H1 (cell line): ENCODE data around the gene GRAMD4. TPM values are rescaled to one million over a fixed set of nuclear protein-coding genes. Genes with fewer than 3 reads are reported as not detected.

ENCODE experiments used
- CTCF ChIA-PET: fragments of 300-600 bp; sonication (Branson Sonifier 250); formaldehyde crosslinking; loops from one replicate; lab custom pipeline; 2021; ENCODE audit not compliant: partially characterized antibody; lab: Charles Lee
- POLR2A ChIA-PET: fragments of 300-600 bp; sonication (Branson Sonifier 250); formaldehyde crosslinking; loops from one replicate; lab custom pipeline; 2021; ENCODE audit warnings: inconsistent platforms; ENCODE audit not compliant: partially characterized antibody; lab: Charles Lee
- DNase-seq, 2 experiments: peaks; one replicate each; pipeline versions ENCODE4 v3.0.0 to v3.0.0-alpha.2; 2010 to 2022; ENCODE audit warnings: low spot score in 2 of 2, low read depth in 1 of 2, mixed read lengths in 1 of 2
- FAIRE-seq: peaks from 2 replicates; lab custom pipeline; 2011; peaks lifted over from hg19 to GRCh38; lab: Jason Lieb, UNC
- H2AFZ ChIP-seq: 2 replicates; pipeline ENCODE4 v1.8.1; 2012; ENCODE audit warnings: low read length, inconsistent platforms
- H2AK5ac ChIP-seq: 2 replicates; pipeline ENCODE4 v1.6.1; 2013; ENCODE audit warnings: low read depth, low read length
- H2BK120ac ChIP-seq: replicated peaks from 2 replicates; pipeline ENCODE3; 2013; ENCODE audit warnings: low read depth, low read length, inconsistent platforms
- H2BK12ac ChIP-seq: 2 replicates; pipeline ENCODE4 v1.6.1; 2013; ENCODE audit warnings: low read depth, low read length
- H2BK15ac ChIP-seq: 2 replicates; pipeline ENCODE4 v1.6.1; 2013; ENCODE audit warnings: low read length
- H2BK20ac ChIP-seq: 2 replicates; pipeline ENCODE4 v1.6.1; 2013; ENCODE audit warnings: low read length
- H2BK5ac ChIP-seq: 2 replicates; pipeline ENCODE4 v1.6.1; 2013; ENCODE audit warnings: low read depth, low read length
- H3K14ac ChIP-seq: 2 replicates; pipeline ENCODE4 v1.6.1; 2013; ENCODE audit warnings: inconsistent platforms; ENCODE audit not compliant: insufficient read length
- H3K18ac ChIP-seq: 2 replicates; pipeline ENCODE4 v1.6.1; 2013; ENCODE audit warnings: low read length; ENCODE audit errors: extremely low read depth
- H3K23ac ChIP-seq: 2 replicates; pipeline ENCODE4 v1.6.1; 2013; ENCODE audit warnings: inconsistent platforms; ENCODE audit not compliant: insufficient read length
- H3K23me2 ChIP-seq: 2 replicates; pipeline ENCODE4 v1.6.1; 2013; ENCODE audit warnings: low read depth, low read length
- H3K27ac ChIP-seq: 2 replicates; pipeline ENCODE4 v1.6.1; 2011; ENCODE audit warnings: low read depth, low read length, inconsistent platforms
- H3K27me3 ChIP-seq, 4 experiments: replicated peaks in 1 of 4; 1 replicate in 1 of 4; 2 replicates in 3 of 4; pipeline versions ENCODE4 v1.6.1 to v1.8.1; 2011 to 2013; ENCODE audit warnings: low read length in 3 of 4, mild to moderate bottlenecking in 3 of 4, inconsistent platforms in 2 of 4, mixed read lengths in 2 of 4, moderate library complexity in 1 of 4; ENCODE audit not compliant: control insufficient read depth in 3 of 4, insufficient read depth in 3 of 4; ENCODE audit errors: extremely low read depth in 1 of 4
- H3K36me3 ChIP-seq, 4 experiments: 2 replicates each; pipeline versions ENCODE4 v1.6.1 to v1.8.1; 2011 to 2013; ENCODE audit warnings: mild to moderate bottlenecking in 4 of 4, low read length in 3 of 4, moderate library complexity in 2 of 4, control low read depth in 1 of 4, inconsistent platforms in 1 of 4; ENCODE audit not compliant: insufficient read depth in 4 of 4, control insufficient read depth in 2 of 4
- H3K4ac ChIP-seq: replicated peaks from 2 replicates; pipeline ENCODE3; 2013; ENCODE audit warnings: low read length, low read depth, mixed read lengths, inconsistent platforms; ENCODE audit not compliant: insufficient read length
- H3K4me1 ChIP-seq, 4 experiments: replicated peaks in 1 of 4; 1 replicate in 1 of 4; 2 replicates in 3 of 4; pipeline versions ENCODE4 v1.6.1 to v1.8.1; 2011 to 2013; ENCODE audit warnings: low read length in 3 of 4, inconsistent platforms in 2 of 4, mixed read lengths in 1 of 4; ENCODE audit not compliant: insufficient read depth in 4 of 4, control insufficient read depth in 3 of 4
- H3K4me2 ChIP-seq, 2 experiments: 2 replicates each; pipeline versions ENCODE4 v1.6.1 to v1.8.1; 2011 to 2013; ENCODE audit warnings: low read depth in 2 of 2, low read length in 2 of 2, control low read depth in 1 of 2, inconsistent platforms in 1 of 2, mild to moderate bottlenecking in 1 of 2; ENCODE audit not compliant: insufficient read depth in 1 of 2
- H3K4me3 ChIP-seq, 4 experiments: fragments of 200-600, 300-600 bp in 1 of 4; sonication (generic), shearing (Covaris generic), sonication (Bioruptor Twin) in 1 of 4; 2 replicates each; pipeline versions ENCODE4 v1.5.1 to v1.8.1; 2011 to 2016; ENCODE audit warnings: low read length in 4 of 4, low read depth in 3 of 4, control low read depth in 2 of 4, inconsistent platforms in 2 of 4, mild to moderate bottlenecking in 2 of 4, mixed read lengths in 1 of 4, moderate library complexity in 1 of 4; ENCODE audit not compliant: insufficient read depth in 2 of 4; ENCODE audit errors: extremely low read depth in 1 of 4
- H3K56ac ChIP-seq: replicated peaks from 2 replicates; pipeline ENCODE3; 2013; ENCODE audit warnings: low read depth, mild to moderate bottlenecking, mixed read lengths, low read length, inconsistent platforms; ENCODE audit not compliant: insufficient read length
- H3K79me1 ChIP-seq: 2 replicates; pipeline ENCODE4 v1.6.1; 2013; ENCODE audit warnings: low read depth, low read length, control low read depth
- H3K79me2 ChIP-seq, 2 experiments: 2 replicates each; pipeline versions ENCODE4 v1.6.1 to v1.8.1; 2012 to 2013; ENCODE audit warnings: low read length in 2 of 2, mild to moderate bottlenecking in 2 of 2, inconsistent platforms in 1 of 2; ENCODE audit not compliant: insufficient read depth in 2 of 2, control insufficient read depth in 1 of 2
- H3K9ac ChIP-seq, 4 experiments: replicated peaks in 1 of 4; 1 replicate in 1 of 4; 2 replicates in 3 of 4; pipeline versions ENCODE4 v1.6.1 to v1.8.1; 2011 to 2013; ENCODE audit warnings: low read depth in 3 of 4, low read length in 3 of 4, control low read depth in 2 of 4, mild to moderate bottlenecking in 2 of 4, moderate library complexity in 2 of 4, inconsistent platforms in 1 of 4; ENCODE audit errors: extremely low read depth in 1 of 4
- H3K9me3 ChIP-seq, 2 experiments: 2 replicates each; pipeline versions ENCODE4 v1.6.1 to v1.8.1; 2012 to 2013; ENCODE audit warnings: mild to moderate bottlenecking in 2 of 2, moderate library complexity in 2 of 2, control low read depth in 1 of 2, inconsistent platforms in 1 of 2, low read depth in 1 of 2, low read length in 1 of 2, mixed read lengths in 1 of 2; ENCODE audit not compliant: insufficient read depth in 2 of 2
- H4K20me1 ChIP-seq, 2 experiments: replicated peaks in 1 of 2; 2 replicates each; pipeline versions ENCODE3 to v1.8.1; 2011 to 2013; ENCODE audit warnings: inconsistent platforms in 2 of 2, low read length in 2 of 2, mild to moderate bottlenecking in 1 of 2; ENCODE audit not compliant: insufficient read depth in 2 of 2, control insufficient read depth in 1 of 2
- H4K5ac ChIP-seq: 2 replicates; pipeline ENCODE4 v1.6.1; 2013; ENCODE audit warnings: low read length, low read depth, mixed read lengths, inconsistent platforms; ENCODE audit not compliant: insufficient read length
- H4K8ac ChIP-seq: 2 replicates; pipeline ENCODE4 v1.8.0; 2013; ENCODE audit warnings: mild to moderate bottlenecking, moderate library complexity, low read length, inconsistent platforms; ENCODE audit not compliant: insufficient read depth; ENCODE audit errors: extremely low read depth
- H4K91ac ChIP-seq: replicated peaks from 2 replicates; pipeline ENCODE3; 2013; ENCODE audit warnings: low read length, mixed read lengths, inconsistent platforms; ENCODE audit not compliant: insufficient read length
- EGR1 ChIP-seq: IDR thresholded peaks from 2 replicates; pipeline ENCODE4 v1.6.1; 2011; ENCODE audit warnings: low read depth, low read length, borderline replicate concordance
- WGBS, 2 experiments: shearing (Covaris generic) in 1 of 2; methylation state at CpG; one replicate each; pipeline versions ENCODE4 v1.1.6 to v1.1.7; 2013 to 2015; ENCODE audit warnings: low lambda C conversion rate in 2 of 2, mixed read lengths in 2 of 2, inconsistent platforms in 1 of 2, low coverage in 1 of 2, missing lambda C conversion rate in 1 of 2; ENCODE audit not compliant: insufficient replicate concordance in 2 of 2, insufficient coverage in 1 of 2, insufficient read length in 1 of 2; ENCODE audit errors: extremely low coverage in 1 of 2, missing lambda C conversion rate in 1 of 2; 5-methylcytosine and 5-hydroxymethylcytosine counted together
- polyA plus RNA-seq, 7 experiments: library from polyadenylated mRNA; depleted of rRNA in 3 of 7; stranded (reverse) in 5 of 7; unstranded in 2 of 7; fragments of >200 nt in 5 of 7; fragments of 200-250 nt in 2 of 7; gene quantifications; 1 replicate in 5 of 7; 2 replicates in 1 of 7; 4 replicates in 1 of 7; pipeline versions ENCODE4 v1.2.1 to v1.2.3, GENCODE V29; 2011 to 2013; ENCODE audit warnings: missing spikeins in 2 of 7, mixed read lengths in 2 of 7
- total RNA-seq: library from RNA; stranded (reverse); fragmentation: NEBNext Ultra II Directional; extraction: Animal tissue kit (Norgen Biotek cat#: 25700); gene quantifications from 2 replicates; pipeline ENCODE4 v1.2.1, GENCODE V29; 2021

GRAMD4 gene
- total and polyA plus RNA-seq, 2 of the 8 experiments (the other 6 are each of a cell fraction or from before 2014, with no cell fraction given) = 7.9 to 25.6 TPM

DNA sequence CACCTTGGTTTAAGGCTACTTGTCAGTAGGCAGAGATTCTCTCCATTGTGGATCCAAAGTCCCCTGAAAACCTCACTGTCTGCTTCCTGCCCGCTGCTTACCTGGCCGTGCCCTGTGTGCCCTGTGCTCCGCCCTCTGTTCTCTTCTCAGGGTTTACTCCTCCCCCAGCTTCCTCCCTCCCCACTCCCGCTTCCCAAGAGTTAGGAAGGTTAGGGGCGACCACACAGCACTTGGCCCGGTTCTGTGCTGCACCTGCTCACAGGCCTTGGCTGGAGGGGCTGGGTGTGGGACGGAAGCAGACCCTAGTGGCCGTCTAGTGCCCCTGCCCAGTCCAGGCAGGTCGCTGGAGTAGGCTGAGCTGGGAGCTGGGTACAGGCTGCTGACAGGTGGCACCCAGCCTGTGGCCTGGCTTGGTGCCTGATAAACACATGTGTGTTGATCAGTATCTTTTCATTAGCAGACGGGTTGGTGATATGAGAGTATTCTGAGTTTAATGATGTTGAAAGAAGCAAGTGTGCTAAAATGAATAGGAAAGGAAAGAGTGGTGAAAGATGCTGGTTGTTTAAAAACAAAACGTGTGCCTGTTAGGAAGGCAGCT, 40.5 kb downstream of the GRAMD4 start:
- Histone ChIP-seq H2BK5ac (no peak overlapping the region), H3K27me3 (no peaks in the 10 kb centered on the region), H3K36me3 (no peaks in the 10 kb centered on the region), H3K27ac (no peak overlapping the region), H4K8ac (no peak overlapping the region), H3K56ac (no peak overlapping the region), H4K5ac (no peak overlapping the region), H3K18ac (no peak overlapping the region), H3K14ac (no peak overlapping the region), H3K9me3 (no peaks in the 10 kb centered on the region), H4K20me1 (peaks cover 0 to 6% of the 10 kb centered on the region in 2 experiments), H2BK15ac (no peak overlapping the region), H3K4ac (no peak overlapping the region), H3K9ac (no peak overlapping the region), H3K23ac (no peak overlapping the region), H3K79me1 (peaks cover 3% of the 10 kb centered on the region; the same call in 1 of the 2 replicates), H3K4me1 (peaks cover 0 to 2% (median 0%) of the 10 kb centered on the region in 4 experiments; a peak in 1 of 7 replicates), H3K79me2 (no peaks in the 10 kb centered on the region), H2BK120ac (no peak overlapping the region), H2AFZ (no peak overlapping the region), H2BK12ac (no peak overlapping the region), H3K4me2 (no peak overlapping the region), H2AK5ac (no peak overlapping the region), H4K91ac (no peak overlapping the region), H2BK20ac (no peak overlapping the region), H3K23me2 (no peaks in the 10 kb centered on the region), H3K4me3 (no peak overlapping the region)
- 78% methylated on average over 11 of the region's 11 CpGs; no CpG with 5 or more reads in 1 of the 2 experiments for WGBS, 2 experiments
- FAIRE-seq (no peak), DNase-seq (no peak)
- CTCF ChIA-PET = interaction anchor here (0.8 to 4.0 kb wide), 8 partner anchors 10 to 118 kb away, joined by 3 to 13 read pairs (median 4); no protein-coding TSS in a partner anchor
- POLR2A ChIA-PET = no interaction called here
- no peak for TF ChIP-seq EGR1
